ENCODE measurements around the gene OR4D2. TPM values are rescaled to one million over a fixed set of nuclear protein-coding genes. Genes with fewer than 3 reads are reported as not detected.

The OR4D2 gene
- total and polyA plus RNA-seq, 2 of the 13 experiments (the other 11 are each of a cell fraction or from before 2014, with no cell fraction given) = not detected

- TF ChIP-seq, protein P1, sequence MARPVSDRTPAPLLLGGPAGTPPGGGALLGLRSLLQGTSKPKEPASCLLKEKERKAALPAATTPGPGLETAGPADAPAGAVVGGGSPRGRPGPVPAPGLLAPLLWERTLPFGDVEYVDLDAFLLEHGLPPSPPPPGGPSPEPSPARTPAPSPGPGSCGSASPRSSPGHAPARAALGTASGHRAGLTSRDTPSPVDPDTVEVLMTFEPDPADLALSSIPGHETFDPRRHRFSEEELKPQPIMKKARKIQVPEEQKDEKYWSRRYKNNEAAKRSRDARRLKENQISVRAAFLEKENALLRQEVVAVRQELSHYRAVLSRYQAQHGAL (CRISPR knock-in tag; IDR thresholded peaks at IDR 0.05; ENCODE audit: not compliant biosample characterization) = no peak
- TF ChIP-seq, protein P2, sequence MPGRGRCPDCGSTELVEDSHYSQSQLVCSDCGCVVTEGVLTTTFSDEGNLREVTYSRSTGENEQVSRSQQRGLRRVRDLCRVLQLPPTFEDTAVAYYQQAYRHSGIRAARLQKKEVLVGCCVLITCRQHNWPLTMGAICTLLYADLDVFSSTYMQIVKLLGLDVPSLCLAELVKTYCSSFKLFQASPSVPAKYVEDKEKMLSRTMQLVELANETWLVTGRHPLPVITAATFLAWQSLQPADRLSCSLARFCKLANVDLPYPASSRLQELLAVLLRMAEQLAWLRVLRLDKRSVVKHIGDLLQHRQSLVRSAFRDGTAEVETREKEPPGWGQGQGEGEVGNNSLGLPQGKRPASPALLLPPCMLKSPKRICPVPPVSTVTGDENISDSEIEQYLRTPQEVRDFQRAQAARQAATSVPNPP (CRISPR knock-in tag; IDR thresholded peaks at IDR 0.05) = no peak
- no peak for TF ChIP-seq THAP7 (CRISPR knock-in tag; IDR thresholded peaks at IDR 0.05)
- no peak for TF ChIP-seq MAF1 (CRISPR knock-in tag; IDR thresholded peaks at IDR 0.05; ENCODE audit: borderline replicate concordance)
- TF ChIP-seq PITX1 (CRISPR knock-in tag; IDR thresholded peaks at IDR 0.05) = no peak
- TF ChIP-seq RBM22 (optimal IDR thresholded peaks at IDR 0.05; ENCODE audit: low read length) = no peak
- no peak for TF ChIP-seq KDM4B (CRISPR knock-in tag; IDR thresholded peaks at IDR 0.05)
- TF ChIP-seq SOX13 (IDR thresholded peaks at IDR 0.05) = no peak
- TF ChIP-seq SOX13 (CRISPR knock-in tag; conservative IDR thresholded peaks at IDR 0.05 in 1 of 2, IDR thresholded peaks at IDR 0.05 in 1 of 2) = peak in 1 of 2 experiments; percentile 48; a peak in 2 of 4 replicates
- TF ChIP-seq ZNF460 (CRISPR knock-in tag; IDR thresholded peaks at IDR 0.05; ENCODE audit: borderline replicate concordance) = no peak
- TF ChIP-seq SMARCC2 (IDR thresholded peaks at IDR 0.05) = no peak
- no peak; the same call in 1 of the 2 replicates for TF ChIP-seq HINFP (CRISPR knock-in tag; IDR thresholded peaks at IDR 0.05; ENCODE audit: low read depth)
- TF ChIP-seq HNRNPH1 (optimal IDR thresholded peaks at IDR 0.05; ENCODE audit: low read depth, low read length) = no peak
- no peak for TF ChIP-seq E2F2 (CRISPR knock-in tag; IDR thresholded peaks at IDR 0.05; ENCODE audit: borderline replicate concordance)
- no peak for TF ChIP-seq MXD1 (CRISPR knock-in tag; IDR thresholded peaks at IDR 0.05)
- TF ChIP-seq SNRNP70 (IDR thresholded peaks at IDR 0.05; ENCODE audit: low read depth, low read length) = no peak
- TF ChIP-seq ZNF124 (CRISPR knock-in tag; IDR thresholded peaks at IDR 0.05) = peak; percentile 73; the same call in 1 of the 2 replicates
- no peak for TF ChIP-seq ZNF512B (CRISPR knock-in tag; IDR thresholded peaks at IDR 0.05; ENCODE audit: borderline replicate concordance)
- 0 out of 2 replicates have a peak, but pooled peaks have one; percentile 62 for TF ChIP-seq GPN1 (CRISPR knock-in tag; IDR thresholded peaks at IDR 0.05; ENCODE audit: borderline replicate concordance)
- no peak for TF ChIP-seq KLF15 (CRISPR knock-in tag; IDR thresholded peaks at IDR 0.05; ENCODE audit: borderline replicate concordance)
These were observed 46.5 kb upstream of the OR4D2 start (continued) for GRCh38 chr17:58120195-58120822.

Measured in HepG2 (cell line).